ENCODE data around the gene TNNI2.

Gene TNNI2

GRCh38 chr11:1838426-1839144, at the start of gene TNNI2:
TSS of gene TNNI2 (plus strand) at chr11:1838981. CDS start at chr11:1839697, 716 bp downstream.
- in situ Hi-C loops (cut with MboI; ENCODE audit: low pct_unique_long_range_greater_than_20kb, low sequenced_read_pairs, unreplicated experiment) = no loop called here
- TF ChIP-seq, protein P1, sequence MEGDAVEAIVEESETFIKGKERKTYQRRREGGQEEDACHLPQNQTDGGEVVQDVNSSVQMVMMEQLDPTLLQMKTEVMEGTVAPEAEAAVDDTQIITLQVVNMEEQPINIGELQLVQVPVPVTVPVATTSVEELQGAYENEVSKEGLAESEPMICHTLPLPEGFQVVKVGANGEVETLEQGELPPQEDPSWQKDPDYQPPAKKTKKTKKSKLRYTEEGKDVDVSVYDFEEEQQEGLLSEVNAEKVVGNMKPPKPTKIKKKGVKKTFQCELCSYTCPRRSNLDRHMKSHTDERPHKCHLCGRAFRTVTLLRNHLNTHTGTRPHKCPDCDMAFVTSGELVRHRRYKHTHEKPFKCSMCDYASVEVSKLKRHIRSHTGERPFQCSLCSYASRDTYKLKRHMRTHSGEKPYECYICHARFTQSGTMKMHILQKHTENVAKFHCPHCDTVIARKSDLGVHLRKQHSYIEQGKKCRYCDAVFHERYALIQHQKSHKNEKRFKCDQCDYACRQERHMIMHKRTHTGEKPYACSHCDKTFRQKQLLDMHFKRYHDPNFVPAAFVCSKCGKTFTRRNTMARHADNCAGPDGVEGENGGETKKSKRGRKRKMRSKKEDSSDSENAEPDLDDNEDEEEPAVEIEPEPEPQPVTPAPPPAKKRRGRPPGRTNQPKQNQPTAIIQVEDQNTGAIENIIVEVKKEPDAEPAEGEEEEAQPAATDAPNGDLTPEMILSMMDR (IDR thresholded peaks at IDR 0.05; ENCODE audit: extremely low read depth, insufficient read depth, missing control alignments) = no peak
- no peak for DNase-seq (ENCODE audit: low spot score)

GRCh38 chr11:1791912-1792311, 46.9 kb upstream of the TNNI2 start:
- no peak for DNase-seq (ENCODE audit: low spot score)
- TF ChIP-seq, protein P1 (IDR thresholded peaks at IDR 0.05; ENCODE audit: extremely low read depth, insufficient read depth, missing control alignments) = no peak
- in situ Hi-C loops (cut with MboI; ENCODE audit: low pct_unique_long_range_greater_than_20kb, low sequenced_read_pairs, unreplicated experiment) = loop anchor here (10.0 kb wide), 1 partner anchor 67 kb away; no protein-coding TSS in a partner anchor

DNA sequence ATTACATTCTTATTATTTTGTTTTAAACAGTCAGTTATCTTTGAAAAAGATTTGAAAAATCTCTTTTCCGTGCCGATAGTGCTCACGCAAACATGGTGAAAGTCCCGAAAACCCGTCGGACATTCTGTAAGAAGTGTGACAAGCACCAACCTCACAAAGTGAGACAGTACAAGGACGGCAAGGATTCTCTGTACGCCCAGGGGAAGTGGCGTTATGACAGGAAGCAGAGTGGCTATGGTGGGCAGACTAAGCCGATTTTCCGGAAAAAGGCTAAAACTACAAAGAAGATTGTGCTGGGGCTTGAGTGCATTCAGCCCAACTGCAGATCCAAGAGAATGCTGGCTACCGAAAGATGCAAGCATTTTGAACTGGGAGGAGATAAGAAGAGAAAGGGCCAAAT, 46.3 kb upstream of the TNNI2 start:
- TF ChIP-seq, protein P1 (IDR thresholded peaks at IDR 0.05; ENCODE audit: extremely low read depth, insufficient read depth, missing control alignments) = no peak
- in situ Hi-C loops (cut with MboI; ENCODE audit: low pct_unique_long_range_greater_than_20kb, low sequenced_read_pairs, unreplicated experiment) = loop anchor here (10.0 kb wide), 1 partner anchor 68 kb away; no protein-coding TSS in a partner anchor
- no peak for DNase-seq (ENCODE audit: low spot score)

- TF ChIP-seq, protein P1 (IDR thresholded peaks at IDR 0.05; ENCODE audit: extremely low read depth, insufficient read depth, missing control alignments) = no peak
- in situ Hi-C loops (cut with MboI; ENCODE audit: low pct_unique_long_range_greater_than_20kb, low sequenced_read_pairs, unreplicated experiment) = loop anchor here (10.0 kb wide), 1 partner anchor 68 kb away; no protein-coding TSS in a partner anchor
- no peak for DNase-seq (ENCODE audit: low spot score)
These were observed 45.7 kb upstream of the TNNI2 start for GRCh38 chr11:1793081-1793480.

- TF ChIP-seq, protein P1 (IDR thresholded peaks at IDR 0.05; ENCODE audit: extremely low read depth, insufficient read depth, missing control alignments) = no peak
- DNase-seq (ENCODE audit: low spot score) = no peak
- in situ Hi-C loops (cut with MboI; ENCODE audit: low pct_unique_long_range_greater_than_20kb, low sequenced_read_pairs, unreplicated experiment) = loop anchor here (10.0 kb wide), 1 partner anchor 72 kb away; no protein-coding TSS in a partner anchor
These were observed 42.3 kb upstream of the TNNI2 start for GRCh38 chr11:1796413-1797011.

DNA sequence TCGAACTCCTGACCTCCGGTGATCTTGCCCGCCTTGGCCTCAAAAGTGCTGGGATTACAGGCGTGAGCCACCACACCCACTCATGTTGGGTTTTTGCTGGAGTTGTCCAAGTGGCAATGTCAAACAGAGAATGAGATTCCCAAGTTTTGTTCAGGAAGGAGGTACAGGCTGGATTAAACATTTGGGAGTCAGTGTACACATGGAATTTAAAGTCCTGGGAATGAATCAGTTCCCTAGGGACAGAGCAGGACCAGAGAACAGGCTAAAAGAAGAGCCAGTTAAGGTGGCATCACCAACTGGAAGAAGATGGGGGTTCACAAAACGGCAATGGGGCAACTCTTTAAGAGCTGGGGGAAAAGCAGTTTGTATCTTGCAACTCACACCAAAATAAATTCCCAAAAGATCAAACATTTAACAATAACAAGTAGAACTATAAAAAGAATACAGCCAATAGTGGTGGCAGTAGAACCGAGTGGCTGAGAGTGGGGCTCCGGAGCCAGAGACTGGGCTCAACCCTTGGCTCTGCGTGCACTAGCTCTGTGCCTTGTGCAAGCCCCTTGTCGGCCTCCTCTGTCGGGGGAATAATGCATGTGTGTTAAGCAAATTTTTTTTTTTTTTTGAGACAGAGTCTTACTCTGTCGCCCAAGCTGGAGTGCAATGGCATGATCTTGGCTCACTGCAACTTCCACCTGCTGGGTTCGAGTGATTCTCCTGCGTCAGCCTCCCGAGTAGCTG, 41.2 kb upstream of the TNNI2 start:
- in situ Hi-C loops (cut with MboI; ENCODE audit: low pct_unique_long_range_greater_than_20kb, low sequenced_read_pairs, unreplicated experiment) = loop anchor here (10.0 kb wide), 1 partner anchor 73 kb away; no protein-coding TSS in a partner anchor
- no peak for DNase-seq (ENCODE audit: low spot score)
- TF ChIP-seq, protein P1 (IDR thresholded peaks at IDR 0.05; ENCODE audit: extremely low read depth, insufficient read depth, missing control alignments) = no peak
